GM19023 (cell line): ENCODE results near the gene DDX56.
A peak's percentile ranks its signal among the peaks of the same experiment; 100 is the strongest.
"Not testable (repeated sequence)": the region's sequence is repeated elsewhere in the genome, so short reads cannot be mapped to it uniquely, and the experiment has no call there.

Experiments
- ATAC-seq: cut with Tn5 transposase; IDR thresholded peaks from one replicate; pipeline ENCODE4 v1.9.1; 2021; ENCODE audit warnings: mild to moderate bottlenecking, moderate library complexity; ENCODE audit not compliant: unreplicated experiment

The DDX56 gene

GRCh38 chr7:44565097-44565794, 8.5 kb downstream of the DDX56 start:
- ATAC-seq: peak; percentile 65

GRCh38 chr7:44564606-44565005, 9.1 kb downstream of the DDX56 start:
- ATAC-seq: no peak

DNA sequence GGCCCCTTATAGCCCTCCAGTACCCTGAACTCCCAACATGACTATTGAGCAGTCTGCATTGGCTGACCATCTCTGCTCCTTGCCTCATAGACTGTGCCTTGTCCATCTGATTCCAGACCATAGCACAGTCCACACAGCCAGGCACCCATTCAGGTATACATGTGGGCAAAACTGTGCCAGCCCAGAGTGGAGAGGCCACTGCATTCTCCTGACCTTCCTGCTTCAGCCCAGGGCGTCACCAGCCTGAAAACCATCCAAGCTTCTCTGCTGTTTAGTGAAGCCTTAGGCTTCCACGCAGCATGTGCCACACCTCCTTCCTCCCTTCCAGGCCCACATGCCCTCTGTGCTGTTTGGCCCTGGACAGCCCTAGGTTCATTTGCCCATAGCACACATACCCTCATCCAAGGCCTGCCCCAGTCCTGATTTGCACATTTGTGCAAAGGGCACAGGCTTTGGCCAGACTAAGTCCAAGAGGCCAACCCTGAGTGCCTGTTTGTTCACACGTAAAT, 10.5 kb downstream of the DDX56 start:
- no peak for ATAC-seq

DNA sequence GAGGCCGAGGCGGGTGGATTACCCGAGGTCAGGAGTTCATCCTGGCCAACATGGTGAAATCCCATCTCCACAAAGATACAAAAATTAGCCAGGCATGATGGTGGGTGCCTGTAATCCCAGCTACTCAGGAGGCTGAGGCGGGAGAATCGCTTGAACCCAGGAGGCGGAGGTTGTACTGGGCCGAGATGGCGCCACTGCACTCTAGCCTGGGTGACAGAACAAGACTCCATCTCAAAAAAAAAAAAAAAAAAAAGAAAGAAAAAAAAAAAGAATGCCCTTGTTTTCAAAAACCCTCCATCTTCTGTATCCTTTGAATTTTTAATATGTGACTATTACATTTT, 11.1 kb downstream of the DDX56 start:
- ATAC-seq: not testable (repeated sequence)

DNA sequence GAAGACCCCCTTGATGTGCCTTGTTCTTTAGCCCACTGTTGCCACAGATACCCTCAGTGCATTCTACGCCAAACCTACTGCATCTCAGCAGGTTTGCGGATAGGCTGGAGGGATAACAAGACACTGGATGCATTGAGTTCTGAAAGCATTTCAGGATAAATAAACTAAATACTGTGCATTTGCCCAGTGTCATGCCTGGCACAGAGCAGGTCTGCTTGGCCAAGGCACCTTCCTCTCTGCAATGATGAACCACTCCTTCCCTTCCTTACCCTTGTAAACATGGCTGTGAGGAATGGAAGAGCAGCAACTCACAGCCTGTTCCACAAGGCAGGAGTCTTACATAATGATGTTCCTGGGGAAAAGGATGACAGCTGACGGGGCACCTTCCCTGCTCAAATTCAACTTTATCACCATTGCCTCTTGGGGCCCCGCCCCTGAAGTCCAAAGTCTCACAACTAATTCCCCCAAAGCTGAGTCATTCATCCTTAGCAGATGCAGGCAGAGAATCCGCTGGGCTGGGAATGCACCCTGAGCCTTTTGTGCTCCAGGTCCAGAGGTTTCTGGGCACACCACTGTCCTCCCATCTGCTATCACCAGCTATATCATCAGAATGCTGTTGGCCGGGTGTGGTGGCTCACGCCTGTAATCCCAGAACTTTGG, 11.6 kb downstream of the DDX56 start:
- no peak for ATAC-seq

DNA sequence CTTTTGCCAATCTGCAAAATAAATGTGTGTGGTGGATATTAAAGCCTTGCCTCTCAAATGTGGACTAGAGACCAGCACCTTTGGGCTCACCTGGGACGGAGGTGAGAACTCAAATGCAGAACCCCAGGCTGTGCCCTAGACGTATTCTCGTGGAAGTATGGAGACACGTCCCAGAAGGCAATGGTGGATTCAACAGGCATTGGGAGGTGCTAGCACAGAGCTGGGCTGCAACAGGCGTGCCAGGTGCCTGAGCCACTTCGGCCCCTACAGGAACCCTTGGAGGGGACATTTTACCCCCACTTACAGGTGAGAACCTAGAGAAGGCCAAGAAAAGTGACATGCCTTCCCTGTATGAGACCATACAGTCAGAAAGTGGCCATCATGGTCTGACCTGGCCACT, 12.2 kb downstream of the DDX56 start:
- ATAC-seq: no peak

GRCh38 chr7:44559485-44559884, 14.2 kb downstream of the DDX56 start:
- no peak for ATAC-seq

GRCh38 chr7:44557485-44557884, 16.2 kb downstream of the DDX56 start:
- no peak for ATAC-seq

DNA sequence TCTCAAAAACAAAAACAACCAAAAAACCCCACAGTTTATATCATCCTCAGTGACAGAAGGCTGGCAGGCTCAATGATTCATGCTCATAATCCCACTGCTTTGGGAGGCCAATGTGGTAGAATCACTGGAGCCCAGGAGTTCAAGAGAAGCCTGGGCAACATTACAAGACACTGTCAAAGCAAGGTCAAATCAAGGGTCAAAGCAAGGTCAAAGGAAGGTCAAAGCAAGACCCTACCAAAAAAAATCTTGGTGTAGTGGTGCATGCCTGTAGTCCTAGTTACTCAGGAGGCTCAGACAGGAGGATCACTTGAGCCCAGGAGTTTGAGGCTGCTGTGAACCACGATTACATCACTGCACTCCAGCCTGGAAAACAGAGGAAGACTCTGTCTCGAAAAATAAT, 18.4 kb downstream of the DDX56 start:
- ATAC-seq: no peak

DNA sequence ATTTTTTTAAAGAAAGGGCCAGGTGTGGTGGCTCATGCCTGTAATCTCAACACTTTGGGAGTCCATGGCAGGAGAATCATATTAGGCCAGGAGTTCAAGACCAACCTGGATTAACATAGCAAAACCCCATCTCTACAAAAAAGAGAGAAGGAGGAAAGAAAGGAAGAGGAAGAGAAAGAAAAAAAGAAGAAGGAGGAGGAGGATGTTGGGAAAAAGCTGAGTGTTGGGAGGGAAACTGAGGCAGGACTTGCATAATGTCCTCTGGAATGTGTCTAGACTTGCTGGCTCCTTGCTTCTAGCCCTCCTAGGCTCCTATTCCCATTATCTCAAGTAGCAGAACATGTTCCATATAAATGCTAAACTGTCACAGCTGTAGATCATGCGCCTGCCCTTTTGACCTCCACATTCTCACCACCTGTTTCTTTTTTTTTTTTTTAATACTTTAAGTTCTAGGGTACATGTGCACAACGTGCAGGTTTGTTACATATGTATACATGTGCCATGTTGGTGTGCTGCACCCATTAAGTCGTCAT, 21.2 kb downstream of the DDX56 start:
- not testable (repeated sequence) for ATAC-seq

DNA sequence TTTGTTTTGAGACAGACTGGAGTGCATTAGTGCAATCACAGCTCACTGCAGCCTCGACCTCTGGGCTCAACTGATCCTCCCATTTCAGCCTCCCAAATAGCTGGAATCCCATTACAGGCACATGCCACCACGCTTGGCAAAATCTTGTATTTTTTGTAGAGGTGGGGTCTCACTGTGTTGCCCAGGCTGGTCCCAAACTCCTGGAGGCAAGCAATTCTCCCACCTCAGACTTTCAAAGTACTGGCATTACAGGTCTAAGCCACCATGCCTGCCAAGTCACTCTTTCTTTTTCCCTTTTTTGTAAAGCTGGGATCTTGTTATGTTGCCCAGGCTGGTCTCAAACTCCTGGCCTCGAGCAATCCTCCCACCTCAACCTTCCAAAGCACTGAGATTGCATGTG, 24.3 kb downstream of the DDX56 start:
- ATAC-seq: no peak

DNA sequence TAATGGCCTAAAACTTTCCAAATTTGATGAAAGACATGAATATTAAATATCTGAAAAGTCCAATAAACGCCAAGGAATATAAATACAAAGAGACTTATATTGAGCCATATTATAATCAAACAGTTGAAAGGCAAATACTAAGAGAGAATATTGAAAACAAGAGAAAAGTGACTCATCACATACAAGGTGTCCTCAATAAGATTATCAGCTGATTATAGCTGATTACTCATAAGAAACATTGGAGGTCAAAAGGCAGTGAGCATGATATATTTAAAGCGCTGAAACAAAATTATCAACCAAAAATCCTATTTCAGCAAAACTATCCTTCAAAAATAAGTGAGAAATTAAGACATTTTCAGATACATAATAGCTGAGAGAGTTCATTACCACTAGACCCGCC, 24.8 kb downstream of the DDX56 start:
- no peak for ATAC-seq

DNA sequence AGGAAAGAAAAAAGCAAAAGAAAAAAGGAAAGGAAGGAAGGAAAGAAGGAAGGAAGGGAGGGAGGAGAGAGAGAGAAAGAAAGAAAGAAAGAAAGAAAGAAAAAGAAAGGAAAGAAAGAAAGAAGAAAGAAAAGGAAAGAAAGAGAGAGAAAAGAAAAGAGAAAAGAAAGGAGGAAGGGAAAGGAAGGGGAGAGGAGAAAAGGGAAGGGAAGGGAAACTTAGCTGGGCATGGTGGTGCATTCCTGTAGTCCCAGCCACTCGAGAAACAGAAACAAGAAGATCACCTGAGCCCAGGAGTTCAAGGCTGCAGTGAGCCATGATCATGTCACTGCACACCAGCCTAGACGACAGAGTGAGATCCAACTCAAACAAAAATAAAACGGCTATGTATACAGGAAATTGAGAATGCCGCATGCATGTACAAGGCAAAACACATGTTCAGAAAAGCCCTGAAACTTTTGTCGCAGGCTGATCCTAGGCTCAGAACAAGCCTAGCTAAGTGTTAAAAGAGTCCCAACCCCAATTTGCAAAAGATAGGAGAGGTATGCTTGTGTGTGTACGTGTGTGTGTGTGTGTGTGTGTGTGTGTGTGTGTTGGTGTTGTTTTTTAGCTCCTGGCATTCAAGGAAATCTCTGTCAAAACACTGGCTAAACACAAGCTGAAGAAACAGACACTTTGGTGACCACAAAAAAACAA, 26.0 kb downstream of the DDX56 start:
- no peak for ATAC-seq

DNA sequence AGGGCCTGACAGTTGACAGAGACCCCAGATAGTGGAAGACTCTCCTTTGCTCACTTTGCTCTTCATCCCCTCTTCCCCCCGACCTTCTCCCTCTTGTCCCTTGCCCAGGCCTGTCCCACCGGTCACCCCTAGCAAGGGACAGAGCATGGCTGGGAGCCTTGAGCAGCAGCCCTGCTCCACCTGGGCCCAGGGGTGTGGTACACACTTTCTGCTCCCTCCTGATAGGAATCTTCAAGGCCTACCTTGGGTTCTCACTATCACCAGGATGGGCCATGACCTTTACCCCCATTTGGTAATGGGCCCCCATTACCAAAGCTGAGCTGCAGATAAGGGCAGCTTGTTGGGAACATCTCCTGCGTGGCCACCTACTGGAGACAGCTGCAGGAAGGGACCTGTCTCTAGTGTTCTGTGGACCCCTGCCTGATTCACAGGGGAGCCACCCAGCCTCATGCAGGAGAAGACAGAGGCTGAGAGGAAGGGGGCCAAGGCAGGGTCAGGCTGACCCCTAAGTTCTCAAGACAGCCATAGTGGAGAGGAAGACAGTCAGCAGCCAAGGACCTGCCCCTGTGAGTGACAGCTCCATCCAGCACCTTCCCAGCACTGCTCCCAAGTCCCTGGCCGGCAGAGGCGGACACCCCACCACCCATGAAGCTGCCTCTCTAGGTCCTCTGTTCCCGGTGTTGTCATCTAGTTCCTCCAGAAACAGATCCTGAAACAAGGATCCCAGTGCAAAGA, 31.7 kb downstream of the DDX56 start:
- no peak for ATAC-seq

- ATAC-seq: no peak
Measured at GRCh38 chr7:44541028-44541869, 32.5 kb downstream of the DDX56 start, which contains the start of gene NPC1L1. Gene NPC1L1 (minus strand): TSS chr7:44541330. CDS start chr7:44541259, 71 bp downstream.

- ATAC-seq: no peak
Measured at GRCh38 chr7:44540592-44541027, 33.1 kb downstream of the DDX56 start.

DNA sequence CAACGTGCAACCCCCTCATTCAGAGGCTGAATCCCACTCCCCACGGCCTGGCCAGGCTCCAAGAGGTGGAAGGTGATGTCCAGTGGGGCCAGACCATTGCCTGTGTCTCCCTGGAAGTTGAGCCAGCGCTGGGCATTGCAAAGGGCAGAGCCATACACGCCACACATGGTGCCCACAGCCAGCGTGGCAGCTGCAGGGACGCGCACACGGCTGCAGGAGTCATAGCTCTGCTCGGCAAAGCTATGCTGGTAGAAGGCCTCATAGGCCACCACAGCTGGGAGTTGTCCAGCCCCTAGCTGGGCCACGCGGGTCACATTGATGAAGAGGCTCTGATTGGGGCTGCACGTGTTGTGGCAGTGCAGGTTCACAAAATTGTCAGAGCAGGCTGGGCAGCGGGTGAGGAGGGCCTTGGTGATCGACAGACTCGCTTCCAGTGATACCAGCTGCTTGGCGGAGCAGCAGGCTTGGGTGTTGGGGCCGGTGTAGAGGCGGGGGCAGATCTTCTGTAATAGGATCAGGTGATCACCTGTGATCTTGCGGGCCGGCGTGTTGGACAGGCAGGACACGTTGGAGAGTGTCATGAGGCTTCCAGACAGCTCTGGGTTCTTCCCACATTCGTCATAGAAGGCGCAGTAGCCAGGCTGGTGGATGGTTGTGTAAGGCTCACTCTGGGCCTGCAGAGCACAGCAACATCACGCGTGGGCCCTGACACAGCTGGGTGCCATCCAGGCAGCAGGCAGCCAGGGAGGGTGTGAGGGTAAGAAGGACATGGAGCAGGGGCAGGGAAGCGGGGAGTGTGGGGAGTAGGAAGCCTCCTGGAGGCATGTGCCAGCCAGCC, 33.8 kb downstream of the DDX56 start:
- no peak for ATAC-seq

GRCh38 chr7:44538798-44539668, 34.7 kb downstream of the DDX56 start:
- ATAC-seq: no peak
